Mucosa of descending colon (tissue), 3 donors: ENCODE measurements around the gene ARMH2. TPM values are rescaled to one million over a fixed set of nuclear protein-coding genes. Genes with fewer than 3 reads are reported as not detected.

Experiments
- ATAC-seq: fragments of 200-7000 bp; cut with Tn5 transposase; one replicate; pipeline ENCODE4 v1.9.1; 2020; ENCODE audit warnings: mild to moderate bottlenecking, moderate library complexity
- DNase-seq, 3 donors: peaks; one replicate each; pipeline ENCODE4 v3.0.0-alpha.2; 2020
- H3K36me3 ChIP-seq: fragments of 200-600 bp; one replicate; pipeline ENCODE4 v1.8.0; 2021; ENCODE audit warnings: low read depth, mild to moderate bottlenecking
- H3K4me1 ChIP-seq: fragments of 200-600 bp; one replicate; pipeline ENCODE4 v1.8.0; 2021; ENCODE audit warnings: low read depth, mild to moderate bottlenecking
- H3K4me3 ChIP-seq: fragments of 200-600 bp; one replicate; pipeline ENCODE4 v1.8.0; 2021; ENCODE audit warnings: mild to moderate bottlenecking
- H3K9me3 ChIP-seq: fragments of 200-600 bp; one replicate; pipeline ENCODE4 v1.8.0; 2021; ENCODE audit warnings: mild to moderate bottlenecking
- intact Hi-C, 2 donors: fragments of 100-400 bp; cut with DNase I in 1 of 2; cut with micrococcal nuclease in 1 of 2; formaldehyde crosslinking; loops; one replicate each; pipeline versions ENCODE4 v1.11.0 to v1.11.1; 2022; cut with DNase I, micrococcal nuclease
- total RNA-seq, 3 donors: library from RNA; stranded (reverse); fragmentation: NEBNext Ultra II Directional in 2 of 3; extraction: Animal tissue kit (Norgen Biotek cat#: 25700) in 2 of 3; gene quantifications; one replicate each; pipeline versions ENCODE4 v1.2.1 to v1.2.4, GENCODE V29; 2021 to 2023
- TF ChIP-seq, protein P1 (sequence below): fragments of 200-600 bp; IDR thresholded peaks from one replicate; pipeline ENCODE4 v1.8.0; 2022; ENCODE audit warnings: antibody characterized with exemption, mild to moderate bottlenecking
- donor health status: DM: no; HTN: no; CAD: no; lungs with moderate emphysema.
- donor health status: DM: no; HTN: no; CAD: no.
- donor health status: DM: no; HTN: yes; CAD: no.

ARMH2 gene
- total RNA-seq, 3 donors from 2014 or later: not detected

DNA sequence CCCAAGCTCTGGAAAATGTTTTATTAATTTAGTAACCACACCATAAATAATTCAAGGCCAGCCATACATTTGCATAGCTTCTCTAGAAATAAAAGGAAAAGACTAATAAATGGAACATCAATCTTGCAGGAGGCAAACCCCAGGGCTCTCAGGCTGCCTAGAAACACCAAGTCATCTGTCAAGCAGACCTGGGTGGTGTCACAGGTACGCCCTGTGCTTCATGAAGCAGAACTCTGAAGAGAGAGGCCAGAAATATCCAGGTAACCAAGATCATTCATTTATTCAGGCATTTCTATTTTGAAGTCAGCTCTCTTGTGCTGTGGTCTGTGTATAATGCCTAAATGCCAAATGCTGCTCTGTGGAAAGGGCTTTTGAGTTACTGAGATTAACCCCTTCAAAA is 45.3 kb upstream of the ARMH2 start:
- Histone ChIP-seq H3K4me1 (no peaks in the 10 kb centered on the region), H3K36me3 (no peaks in the 10 kb centered on the region), H3K4me3 (no peak overlapping the region), H3K9me3 (no peaks in the 10 kb centered on the region)
- TF ChIP-seq, protein P1, sequence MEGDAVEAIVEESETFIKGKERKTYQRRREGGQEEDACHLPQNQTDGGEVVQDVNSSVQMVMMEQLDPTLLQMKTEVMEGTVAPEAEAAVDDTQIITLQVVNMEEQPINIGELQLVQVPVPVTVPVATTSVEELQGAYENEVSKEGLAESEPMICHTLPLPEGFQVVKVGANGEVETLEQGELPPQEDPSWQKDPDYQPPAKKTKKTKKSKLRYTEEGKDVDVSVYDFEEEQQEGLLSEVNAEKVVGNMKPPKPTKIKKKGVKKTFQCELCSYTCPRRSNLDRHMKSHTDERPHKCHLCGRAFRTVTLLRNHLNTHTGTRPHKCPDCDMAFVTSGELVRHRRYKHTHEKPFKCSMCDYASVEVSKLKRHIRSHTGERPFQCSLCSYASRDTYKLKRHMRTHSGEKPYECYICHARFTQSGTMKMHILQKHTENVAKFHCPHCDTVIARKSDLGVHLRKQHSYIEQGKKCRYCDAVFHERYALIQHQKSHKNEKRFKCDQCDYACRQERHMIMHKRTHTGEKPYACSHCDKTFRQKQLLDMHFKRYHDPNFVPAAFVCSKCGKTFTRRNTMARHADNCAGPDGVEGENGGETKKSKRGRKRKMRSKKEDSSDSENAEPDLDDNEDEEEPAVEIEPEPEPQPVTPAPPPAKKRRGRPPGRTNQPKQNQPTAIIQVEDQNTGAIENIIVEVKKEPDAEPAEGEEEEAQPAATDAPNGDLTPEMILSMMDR: no peak
- intact Hi-C loops: no loop called here
- DNase-seq: no peak
- no peak for ATAC-seq

DNA sequence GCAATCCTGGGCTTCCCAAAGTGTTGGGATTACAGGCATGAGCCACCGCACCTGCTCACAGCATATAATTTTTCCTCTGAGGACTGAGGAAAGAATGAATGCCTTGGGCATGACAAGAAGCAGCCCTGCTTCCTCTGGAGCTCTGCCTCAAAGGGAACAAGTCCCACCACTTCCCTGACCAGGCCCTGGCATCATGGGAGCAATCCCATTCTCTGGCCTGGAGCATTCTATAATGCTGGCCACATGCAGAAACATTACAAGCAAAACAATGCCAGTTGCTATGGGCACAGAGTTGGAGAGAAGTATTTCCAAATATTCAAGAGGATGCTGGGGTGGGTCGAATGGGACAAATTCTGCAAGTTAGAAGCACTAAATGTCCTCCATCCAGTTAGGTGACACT is 41.5 kb upstream of the ARMH2 start:
- ATAC-seq: no peak
- intact Hi-C loops: no loop called here

DNA sequence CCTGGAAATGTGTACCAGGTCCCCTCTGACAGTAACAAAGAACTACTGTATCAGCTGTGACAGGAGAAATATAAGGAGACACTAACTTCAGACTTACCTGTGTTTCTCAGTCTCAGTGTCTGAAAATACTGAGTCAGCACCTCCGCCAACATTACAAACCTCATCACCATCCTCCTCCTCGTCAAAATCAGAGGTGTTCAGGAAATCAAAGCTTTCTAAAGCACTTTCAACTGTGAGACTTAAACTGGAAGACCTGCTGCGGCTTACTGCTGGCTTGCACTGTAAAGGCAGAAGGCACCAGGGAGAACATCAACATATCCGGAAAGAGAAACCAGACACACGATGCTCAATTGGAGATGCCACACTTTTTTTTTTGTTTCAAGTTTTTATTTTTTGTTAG is 40.3 kb upstream of the ARMH2 start:
- Histone ChIP-seq H3K4me3 (no peak overlapping the region), H3K4me1 (no peaks in the 10 kb centered on the region), H3K36me3 (no peaks in the 10 kb centered on the region), H3K9me3 (no peaks in the 10 kb centered on the region)
- no peak for ATAC-seq
- DNase-seq: no peak
- TF ChIP-seq, protein P1: no peak
- intact Hi-C loops: no loop called here

More for the DNA sequence above, 41.5 kb upstream of the ARMH2 start:
- H3K36me3 ChIP-seq: no peaks in the 10 kb centered on the region
- no peak overlapping the region for H3K4me3 ChIP-seq
- H3K4me1 ChIP-seq: no peaks in the 10 kb centered on the region
- no peak for DNase-seq
- H3K9me3 ChIP-seq: no peaks in the 10 kb centered on the region
- TF ChIP-seq, protein P1: no peak

DNA sequence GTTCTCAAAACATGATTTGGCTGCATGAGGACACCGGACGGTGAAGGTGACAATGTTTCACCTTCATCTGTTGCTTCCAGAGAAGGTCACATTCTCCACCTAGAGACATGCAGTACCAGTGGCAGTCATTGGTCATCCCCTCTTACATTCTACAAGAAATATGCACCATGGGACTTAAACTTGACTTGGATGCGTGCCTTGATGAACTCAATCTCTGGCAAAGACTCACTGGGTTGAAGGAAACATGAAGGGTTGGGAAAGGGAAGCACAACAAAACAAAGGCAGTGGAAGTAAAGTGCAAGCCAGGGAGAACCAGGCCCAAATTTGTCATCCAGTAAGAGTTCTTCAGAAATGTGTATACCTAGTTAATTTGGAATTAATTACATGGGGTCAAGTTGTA is 39.4 kb upstream of the ARMH2 start:
- Histone ChIP-seq H3K36me3 (no peaks in the 10 kb centered on the region), H3K9me3 (no peaks in the 10 kb centered on the region), H3K4me3 (no peak overlapping the region), H3K4me1 (no peaks in the 10 kb centered on the region)
- DNase-seq: no peak
- TF ChIP-seq, protein P1: no peak
- intact Hi-C loops: no loop called here
- ATAC-seq: no peak

DNA sequence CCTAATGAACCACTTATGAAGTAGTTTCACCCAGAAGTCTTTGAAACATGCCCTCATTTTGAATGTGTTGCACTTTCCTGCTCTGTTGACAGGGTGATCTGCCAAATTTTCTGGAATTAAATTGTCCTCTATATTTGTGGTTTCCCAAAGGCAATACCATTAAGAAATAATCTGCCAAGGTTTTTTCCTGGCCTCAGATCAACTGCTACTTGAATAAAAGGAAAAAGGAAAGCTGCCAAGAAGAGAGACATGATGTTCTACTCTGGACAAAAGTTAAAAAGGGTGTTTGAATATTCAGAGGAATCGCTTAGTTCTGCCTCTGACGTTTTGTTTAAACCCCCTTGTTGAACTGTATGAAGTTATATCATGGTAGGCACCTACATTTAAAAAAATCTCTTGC is 37.4 kb upstream of the ARMH2 start:
- no peaks in the 10 kb centered on the region for H3K9me3 ChIP-seq
- no peak overlapping the region for H3K4me3 ChIP-seq
- H3K36me3 ChIP-seq: no peaks in the 10 kb centered on the region
- intact Hi-C loops: no loop called here
- TF ChIP-seq, protein P1: no peak
- no peak for ATAC-seq
- no peaks in the 10 kb centered on the region for H3K4me1 ChIP-seq
- no peak for DNase-seq

DNA sequence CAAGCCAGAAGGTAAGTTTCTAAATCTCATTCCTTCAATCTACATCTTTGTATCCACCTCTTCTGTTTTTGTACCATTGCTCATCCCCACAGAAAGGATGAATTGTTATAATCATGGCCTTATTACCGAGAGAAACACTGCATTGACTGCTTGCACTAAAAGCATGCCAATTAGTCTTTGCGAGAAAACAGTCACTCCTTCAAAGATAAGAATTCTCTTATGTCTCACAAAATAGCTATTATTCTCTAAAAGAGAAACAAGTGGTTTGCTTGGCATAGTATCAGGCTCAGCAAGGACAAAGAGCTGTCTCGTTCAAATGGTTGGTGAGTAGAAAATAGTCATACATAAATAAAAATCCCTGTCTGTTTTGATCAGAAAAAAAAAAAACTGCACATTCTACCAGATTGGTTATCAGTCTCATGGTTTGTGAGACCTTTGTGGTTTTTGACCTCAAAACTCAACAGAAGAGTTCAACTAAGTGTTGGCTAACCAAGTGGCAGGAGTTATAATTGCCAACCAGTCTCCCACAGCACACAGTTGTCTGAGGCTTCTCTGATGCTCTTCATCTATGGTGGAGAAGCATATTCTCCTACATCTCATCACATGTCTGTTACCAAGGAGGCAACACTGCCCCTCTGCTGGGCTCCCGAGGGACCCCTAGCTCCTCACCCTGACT is 35.1 kb upstream of the ARMH2 start:
- Histone ChIP-seq H3K9me3 (no peaks in the 10 kb centered on the region), H3K4me3 (no peak overlapping the region), H3K4me1 (no peaks in the 10 kb centered on the region), H3K36me3 (no peaks in the 10 kb centered on the region)
- TF ChIP-seq, protein P1: no peak
- ATAC-seq: no peak
- DNase-seq: no peak
- intact Hi-C loops: no loop called here
